Calu3 (cell line): Measurements from ENCODE around the gene PPM1H. TPM values are rescaled to one million over a fixed set of nuclear protein-coding genes. Genes with fewer than 3 reads are reported as not detected.

ENCODE experiments used
- BruUV-seq: library from RNA; stranded (reverse); fragments of 400-500 nt; replicated peaks from 2 replicates; lab custom pipeline; 2021; lab: Mats Ljungman, UMichigan
- CTCF ChIA-PET: fragments of 300-600 bp; sonication (Branson Sonifier 250); formaldehyde crosslinking; loops from one replicate; lab custom pipeline; 2022; ENCODE audit warnings: antibody characterized with exemption; lab: Charles Lee
- DNase-seq: peaks from one replicate; pipeline ENCODE4 v3.0.0; 2022
- H3K27ac Mint-ChIP-seq: one replicate; pipeline ENCODE4 v1.8.0; 2022; ENCODE audit warnings: mixed read lengths; ENCODE audit not compliant: unreplicated experiment
- H3K27me3 Mint-ChIP-seq: one replicate; pipeline ENCODE4 v1.8.0; 2022; ENCODE audit warnings: mixed read lengths; ENCODE audit not compliant: unreplicated experiment
- H3K36me3 Mint-ChIP-seq: one replicate; pipeline ENCODE4 v1.8.0; 2022; ENCODE audit warnings: mild to moderate bottlenecking, moderate library complexity, mixed read lengths; ENCODE audit not compliant: insufficient read depth, unreplicated experiment
- H3K4me1 Mint-ChIP-seq: one replicate; pipeline ENCODE4 v1.8.0; 2022; ENCODE audit warnings: mild to moderate bottlenecking, low read depth, mixed read lengths; ENCODE audit not compliant: unreplicated experiment
- H3K4me3 Mint-ChIP-seq: one replicate; pipeline ENCODE4 v1.8.0; 2022; ENCODE audit warnings: mild to moderate bottlenecking, low read depth, moderate library complexity, mixed read lengths; ENCODE audit not compliant: unreplicated experiment
- H3K9me3 Mint-ChIP-seq: one replicate; pipeline ENCODE4 v1.8.0; 2022; ENCODE audit warnings: low read depth, mixed read lengths; ENCODE audit not compliant: unreplicated experiment
- CTCF ChIP-seq: fragments of 200-600 bp; IDR thresholded peaks from one replicate; pipeline ENCODE4 v1.8.0; 2022; ENCODE audit warnings: antibody characterized with exemption; ENCODE audit not compliant: unreplicated experiment
- intact Hi-C: fragments of 100-400 bp; cut with micrococcal nuclease; formaldehyde crosslinking; loops from one replicate; pipeline ENCODE4 v1.10.0; 2022; ENCODE audit not compliant: unreplicated experiment
- total RNA-seq: library from RNA; stranded (reverse); gene quantifications from 2 replicates; pipeline ENCODE4 v1.2.3, GENCODE V29; 2022

Gene PPM1H
- total RNA-seq, 1 experiment from 2014 or later = 36.7 TPM

DNA sequence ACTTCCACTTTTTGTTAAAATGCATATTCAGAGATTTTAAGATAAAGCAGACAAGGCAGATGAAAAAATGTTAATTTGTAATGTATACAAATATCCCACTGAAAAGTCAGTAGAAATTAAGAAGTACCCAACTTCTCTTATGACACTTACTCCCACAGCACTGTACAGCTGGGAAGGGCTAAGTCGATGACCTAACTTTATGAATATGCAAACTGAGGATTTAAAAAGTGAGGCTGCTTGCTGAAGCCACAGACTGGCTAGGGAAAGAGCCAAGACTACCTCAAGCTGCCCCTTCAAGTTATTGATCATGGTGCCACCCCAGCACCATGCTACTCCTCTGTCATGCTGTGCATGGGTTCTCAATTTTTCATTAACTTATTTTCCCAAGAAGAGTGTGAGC is 17.0 kb downstream of the PPM1H start:
- intact Hi-C loops = no loop called here
- CTCF ChIA-PET = no interaction called here
- no TSS peak for BruUV-seq
- no peak for DNase-seq
- no peaks in the 10 kb centered on the region for H3K9me3 Mint-ChIP-seq
- TF ChIP-seq CTCF = no peak
- no peak overlapping the region for H3K4me3 Mint-ChIP-seq
- no peaks in the 10 kb centered on the region for H3K27me3 Mint-ChIP-seq
- H3K4me1 Mint-ChIP-seq = peaks cover 20% of the 10 kb centered on the region
- no peak overlapping the region for H3K27ac Mint-ChIP-seq
- H3K36me3 Mint-ChIP-seq = no peaks in the 10 kb centered on the region

DNA sequence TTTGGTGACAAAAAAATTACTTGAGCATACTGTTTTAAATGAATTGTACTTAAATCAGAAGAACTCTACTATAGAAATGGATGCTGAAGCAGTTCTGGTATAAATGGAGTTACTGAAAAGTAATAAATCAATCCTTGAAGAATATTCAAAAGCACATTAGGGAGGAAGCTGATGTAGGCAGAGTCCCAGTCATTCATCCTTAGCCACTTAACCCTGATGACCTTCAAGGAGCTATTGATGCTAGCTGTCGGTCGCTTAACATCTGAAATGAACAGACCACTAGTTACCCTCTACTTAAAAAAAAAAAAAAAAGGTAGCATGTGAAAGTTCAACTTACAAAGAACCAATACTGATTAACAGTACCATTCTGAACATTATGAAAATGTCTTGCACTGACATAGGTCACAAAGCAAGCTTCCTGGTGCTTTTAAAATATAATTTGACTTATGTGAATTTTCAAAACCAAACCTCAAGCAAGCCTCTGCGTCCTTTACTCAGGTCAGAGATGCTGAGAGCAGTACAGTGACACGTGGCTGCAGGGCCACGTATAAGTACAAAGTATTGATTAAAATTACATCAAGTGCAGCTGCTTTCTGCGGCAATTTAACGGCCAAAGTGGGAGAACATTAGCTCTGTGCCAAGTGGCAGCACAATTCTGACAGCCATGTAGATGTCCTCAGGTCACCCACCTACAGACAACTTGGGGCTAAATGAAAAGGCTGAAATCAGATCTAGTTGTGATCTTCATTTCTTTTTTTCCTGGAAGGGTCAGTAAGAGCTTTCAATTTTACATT is 18.1 kb downstream of the PPM1H start:
- H3K36me3 Mint-ChIP-seq = no peaks in the 10 kb centered on the region
- no TSS peak for BruUV-seq
- intact Hi-C loops = no loop called here
- no peaks in the 10 kb centered on the region for H3K9me3 Mint-ChIP-seq
- no peak for TF ChIP-seq CTCF
- CTCF ChIA-PET = interaction anchor here (0.8 kb wide), 1 partner anchor 15 kb away, joined by 3 read pairs; no protein-coding TSS in a partner anchor
- H3K27ac Mint-ChIP-seq = no peak overlapping the region
- DNase-seq = no peak
- peaks cover 20% of the 10 kb centered on the region for H3K4me1 Mint-ChIP-seq
- H3K4me3 Mint-ChIP-seq = no peak overlapping the region
- H3K27me3 Mint-ChIP-seq = no peaks in the 10 kb centered on the region

DNA sequence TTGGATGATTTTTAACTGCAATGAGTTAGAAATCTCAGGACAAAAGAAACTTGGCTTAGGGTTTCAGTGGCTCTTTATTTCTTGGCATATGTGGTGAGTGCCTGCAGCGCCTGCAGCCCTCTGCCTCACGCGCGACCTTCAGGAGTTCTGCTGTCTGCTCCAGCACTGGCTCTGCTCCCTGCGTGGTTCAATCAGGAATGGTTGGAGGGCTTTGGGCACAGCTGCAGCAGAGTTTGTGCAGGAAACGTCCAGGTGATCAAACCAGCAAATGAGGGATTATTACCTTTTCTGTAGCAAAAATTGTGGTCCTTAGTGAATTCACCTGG is 19.8 kb downstream of the PPM1H start:
- no peak overlapping the region for H3K27ac Mint-ChIP-seq
- DNase-seq = no peak
- CTCF ChIA-PET = no interaction called here
- no peaks in the 10 kb centered on the region for H3K9me3 Mint-ChIP-seq
- no TSS peak for BruUV-seq
- intact Hi-C loops = no loop called here
- H3K4me3 Mint-ChIP-seq = no peak overlapping the region
- peaks cover 15% of the 10 kb centered on the region for H3K4me1 Mint-ChIP-seq
- H3K36me3 Mint-ChIP-seq = no peaks in the 10 kb centered on the region
- no peaks in the 10 kb centered on the region for H3K27me3 Mint-ChIP-seq
- TF ChIP-seq CTCF = no peak

DNA sequence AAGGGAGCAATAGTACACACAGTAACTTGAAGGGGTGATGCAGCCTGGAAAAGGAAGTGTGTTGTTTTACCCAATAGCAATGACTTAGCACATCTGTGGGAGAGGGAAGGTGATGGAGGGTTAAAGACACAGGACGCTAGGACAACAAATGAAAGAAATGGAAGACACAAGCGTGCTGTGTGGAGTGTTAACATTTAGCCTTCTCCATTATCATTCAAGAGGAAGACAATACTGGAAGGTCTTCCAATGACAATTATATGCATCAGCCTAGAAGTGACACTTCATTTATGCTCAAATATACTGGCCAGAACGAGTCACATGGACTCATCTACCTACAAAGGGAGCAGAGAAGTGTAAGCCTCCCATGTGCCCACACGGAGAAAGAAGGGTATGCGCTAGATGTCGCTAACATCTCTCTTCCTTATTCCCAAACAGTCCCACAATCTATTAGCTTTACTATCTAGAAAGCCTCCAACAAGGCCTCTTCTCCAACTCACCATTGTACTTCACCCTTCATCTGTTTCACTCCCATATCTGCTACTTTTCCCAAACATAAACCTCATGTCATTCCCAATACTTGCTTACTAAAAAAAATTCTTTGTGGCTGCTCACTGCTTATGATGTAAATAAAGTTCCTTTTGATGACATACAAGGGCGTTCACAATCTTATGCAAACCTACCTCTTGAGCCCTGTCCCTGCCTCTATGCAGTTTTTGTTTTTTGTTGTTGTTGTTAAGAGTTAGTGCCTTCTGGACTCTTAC is 20.3 kb downstream of the PPM1H start:
- Mint-ChIP-seq H3K4me1 (peaks cover 13% of the 10 kb centered on the region), H3K9me3 (no peaks in the 10 kb centered on the region), H3K27me3 (no peaks in the 10 kb centered on the region), H3K27ac (no peak overlapping the region), H3K4me3 (no peak overlapping the region), H3K36me3 (no peaks in the 10 kb centered on the region)
- no peak for TF ChIP-seq CTCF
- intact Hi-C loops = no loop called here
- DNase-seq = no peak
- CTCF ChIA-PET = no interaction called here
- BruUV-seq = no TSS peak
